ENCODE measurements around the gene ANKLE2.

- peak; percentile 80 for TF ChIP-seq POLR2A (IDR thresholded peaks at IDR 0.05; ENCODE audit: low read length)
- no peak for TF ChIP-seq GATA1 (IDR thresholded peaks at IDR 0.05; ENCODE audit: low read depth, low read length)
These were observed 74.1 kb downstream of the ANKLE2 start, which contains the start of the genes POLE and PXMP2 for GRCh38 chr12:132687211-132688164.

All from erythroblast (primary cell).